ENCODE data around the gene OXNAD1.

DNA sequence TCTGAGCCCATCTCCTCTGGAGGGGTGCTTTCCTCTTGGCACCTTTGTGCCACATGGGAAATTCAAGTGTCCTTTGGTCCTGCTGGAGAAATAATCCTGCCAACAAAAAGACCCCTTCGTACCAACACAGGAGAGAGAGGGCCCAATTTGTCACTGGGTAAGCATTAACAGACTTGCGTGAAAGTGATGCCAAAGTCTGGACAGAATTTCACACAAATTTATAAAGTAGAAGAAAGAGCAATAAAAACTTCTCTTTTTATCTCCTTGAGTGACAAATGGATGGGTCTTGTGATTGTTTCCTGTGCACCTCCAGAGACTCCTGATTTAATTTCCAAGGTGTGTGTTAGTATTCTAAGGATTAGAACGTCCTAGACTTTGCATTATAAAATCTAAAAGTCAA is 15.1 kb upstream of the OXNAD1 start:
- TF ChIP-seq, protein P1, sequence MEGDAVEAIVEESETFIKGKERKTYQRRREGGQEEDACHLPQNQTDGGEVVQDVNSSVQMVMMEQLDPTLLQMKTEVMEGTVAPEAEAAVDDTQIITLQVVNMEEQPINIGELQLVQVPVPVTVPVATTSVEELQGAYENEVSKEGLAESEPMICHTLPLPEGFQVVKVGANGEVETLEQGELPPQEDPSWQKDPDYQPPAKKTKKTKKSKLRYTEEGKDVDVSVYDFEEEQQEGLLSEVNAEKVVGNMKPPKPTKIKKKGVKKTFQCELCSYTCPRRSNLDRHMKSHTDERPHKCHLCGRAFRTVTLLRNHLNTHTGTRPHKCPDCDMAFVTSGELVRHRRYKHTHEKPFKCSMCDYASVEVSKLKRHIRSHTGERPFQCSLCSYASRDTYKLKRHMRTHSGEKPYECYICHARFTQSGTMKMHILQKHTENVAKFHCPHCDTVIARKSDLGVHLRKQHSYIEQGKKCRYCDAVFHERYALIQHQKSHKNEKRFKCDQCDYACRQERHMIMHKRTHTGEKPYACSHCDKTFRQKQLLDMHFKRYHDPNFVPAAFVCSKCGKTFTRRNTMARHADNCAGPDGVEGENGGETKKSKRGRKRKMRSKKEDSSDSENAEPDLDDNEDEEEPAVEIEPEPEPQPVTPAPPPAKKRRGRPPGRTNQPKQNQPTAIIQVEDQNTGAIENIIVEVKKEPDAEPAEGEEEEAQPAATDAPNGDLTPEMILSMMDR (IDR thresholded peaks at IDR 0.05), result no peak
- TF ChIP-seq POLR2A (IDR thresholded peaks at IDR 0.05), result no peak

Measured in esophagus squamous epithelium (tissue), 4 donors.